GM21515 (cell line): ENCODE results near the gene PFDN2.
"Not testable (repeated sequence)": the region's sequence is repeated elsewhere in the genome, so short reads cannot be mapped to it uniquely, and the experiment has no call there.

Source experiments
- ATAC-seq: cut with Tn5 transposase; IDR thresholded peaks from one replicate; pipeline ENCODE4 v1.9.1; 2021; ENCODE audit not compliant: unreplicated experiment

Gene PFDN2

DNA sequence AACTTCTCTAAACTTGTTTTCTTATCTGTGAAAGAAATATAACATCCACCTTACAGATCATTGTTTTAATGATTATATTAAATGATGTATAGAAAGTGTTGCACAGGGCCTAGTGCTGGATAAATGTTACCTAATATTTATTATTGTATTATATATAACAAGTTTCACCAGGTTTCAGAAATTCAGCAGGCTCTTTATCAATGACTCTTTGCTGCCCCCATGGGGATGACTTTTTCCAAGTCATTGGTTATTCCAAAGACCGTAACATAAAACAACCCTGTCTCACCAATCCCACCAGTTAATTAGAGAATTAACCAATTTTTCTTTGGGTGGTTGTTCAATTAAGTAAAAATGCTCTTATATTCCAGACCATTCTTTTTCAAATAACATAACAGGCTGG is 21.9 kb upstream of the PFDN2 start:
- ATAC-seq: no peak

DNA sequence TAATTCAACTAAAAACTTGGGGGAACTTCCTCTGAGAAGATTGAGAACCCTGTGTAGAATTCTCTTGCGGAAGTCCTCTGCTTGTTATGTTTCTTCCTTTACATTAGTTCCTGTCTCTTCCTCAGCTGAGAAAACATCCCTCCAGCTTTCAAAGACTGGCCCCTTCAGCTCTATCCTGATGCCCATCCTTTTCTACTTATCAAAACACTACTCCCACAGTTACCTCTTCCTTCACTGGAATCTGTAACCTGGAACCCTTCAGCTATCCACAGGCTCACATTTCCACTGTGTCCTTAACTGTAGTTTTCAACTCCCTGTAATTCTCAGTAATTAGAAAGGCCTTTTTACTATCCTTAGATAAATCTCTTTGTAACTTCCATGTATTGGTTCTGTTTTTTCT is 20.6 kb upstream of the PFDN2 start:
- ATAC-seq: no peak

GRCh38 chr1:161137881-161138280 is 20.0 kb upstream of the PFDN2 start:
- ATAC-seq: no peak

- peak; percentile 3 for ATAC-seq
These were observed 15.4 kb upstream of the PFDN2 start for GRCh38 chr1:161133220-161133740.

DNA sequence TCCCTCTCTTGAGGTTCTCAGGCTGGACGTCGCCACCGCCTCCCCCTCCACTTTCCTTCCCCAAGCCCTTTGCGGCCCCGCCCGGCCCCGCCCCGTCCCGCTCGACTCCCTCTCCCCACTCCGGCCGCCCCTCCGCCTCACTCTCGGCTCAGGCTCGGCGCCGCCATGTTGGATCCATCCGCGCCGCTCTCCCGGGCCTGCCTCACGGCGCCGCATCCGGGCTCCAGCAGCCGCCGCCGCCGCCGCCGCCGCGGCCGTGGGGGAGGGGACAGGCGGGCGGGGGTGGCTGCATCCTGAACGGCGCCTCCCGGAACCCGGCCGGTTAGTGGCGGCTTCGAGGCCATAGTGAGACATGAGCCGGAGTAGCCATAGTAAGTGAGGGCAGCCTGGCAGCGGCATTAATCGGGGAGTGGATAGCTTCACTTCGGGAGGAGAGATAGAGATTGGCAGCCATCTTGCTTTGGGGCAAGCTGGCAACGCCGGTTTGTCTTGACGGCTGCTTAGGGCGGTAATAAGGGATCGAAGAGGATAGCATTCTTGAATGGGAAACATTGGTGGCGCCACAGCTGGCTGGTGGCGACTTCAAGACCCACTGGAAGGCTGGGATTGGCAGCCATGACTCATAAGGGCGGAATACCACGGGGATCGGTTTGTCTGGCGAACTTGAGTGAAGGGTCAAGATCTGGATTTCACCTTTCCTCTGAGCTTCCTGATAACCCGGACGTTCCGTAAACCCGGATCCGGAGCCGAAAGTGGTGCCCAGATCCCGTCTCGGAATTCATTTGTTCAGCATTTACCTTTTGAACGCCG is 14.8 kb upstream of the PFDN2 start, which contains the start of gene DEDD:
Gene DEDD, minus strand, starts transcription at position 258 of the 810 bp plus-strand sequence. CDS start 8,205 bp downstream, outside the sequence.
- peak; percentile 86 for ATAC-seq

- peak; percentile 2 for ATAC-seq
These were observed 13.9 kb upstream of the PFDN2 start for GRCh38 chr1:161131523-161132409.

DNA sequence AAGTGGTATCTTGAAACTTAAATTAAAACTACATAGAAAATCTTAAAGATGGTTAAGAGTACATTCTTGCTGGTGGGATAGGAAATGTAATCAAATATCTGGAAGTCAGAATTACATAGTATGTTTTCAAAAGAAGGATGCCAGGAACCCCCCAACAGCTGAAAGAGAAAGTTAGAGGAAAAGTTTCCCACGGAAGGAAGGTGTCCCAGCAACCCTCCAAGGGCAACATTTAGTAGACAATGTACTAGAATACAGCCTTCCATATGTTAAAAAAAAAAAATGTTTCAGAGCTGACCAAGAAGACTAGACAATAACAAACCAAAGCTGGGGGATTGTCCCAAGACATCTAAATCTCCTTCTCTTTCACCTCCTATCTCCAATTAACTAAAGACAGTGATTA is 12.4 kb upstream of the PFDN2 start:
- no peak for ATAC-seq

DNA sequence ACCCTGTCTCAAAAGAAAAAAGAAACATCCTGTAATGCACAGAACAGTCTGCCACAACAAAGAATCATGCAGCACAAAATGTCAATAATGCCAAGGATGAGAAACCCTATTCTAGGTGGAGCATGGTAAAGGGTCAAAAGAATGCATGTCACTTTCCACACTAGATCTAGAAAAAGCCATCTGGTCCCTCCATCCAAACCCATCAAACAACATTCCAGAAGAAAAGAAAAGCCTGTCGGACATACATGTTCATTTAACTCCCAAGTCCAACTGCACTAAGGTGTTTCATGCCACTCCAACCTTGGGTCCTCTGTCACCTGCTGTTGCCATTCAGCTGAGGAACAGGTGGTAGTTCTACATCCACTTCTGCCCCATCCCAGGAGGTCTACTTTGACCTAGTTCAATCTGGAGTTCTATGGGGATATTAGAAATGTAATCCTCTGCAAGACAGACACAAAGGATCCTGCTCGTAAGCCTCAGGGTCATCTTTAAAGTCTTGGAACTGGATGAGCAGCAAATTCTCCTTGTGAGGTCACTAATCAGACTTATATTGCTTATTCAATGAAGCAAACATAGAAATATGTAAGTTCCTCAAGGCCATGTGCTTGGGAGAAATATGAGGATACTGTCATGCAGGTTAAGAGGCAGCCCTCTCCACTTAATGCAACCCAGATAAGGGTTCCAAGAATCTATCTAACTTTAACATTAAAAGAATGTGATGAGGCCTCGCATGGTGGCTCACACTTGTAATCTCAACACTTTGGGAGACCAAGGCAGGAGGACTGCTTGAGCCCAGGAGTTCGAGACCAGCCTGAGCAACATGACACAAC is 11.0 kb upstream of the PFDN2 start:
- ATAC-seq: no peak

DNA sequence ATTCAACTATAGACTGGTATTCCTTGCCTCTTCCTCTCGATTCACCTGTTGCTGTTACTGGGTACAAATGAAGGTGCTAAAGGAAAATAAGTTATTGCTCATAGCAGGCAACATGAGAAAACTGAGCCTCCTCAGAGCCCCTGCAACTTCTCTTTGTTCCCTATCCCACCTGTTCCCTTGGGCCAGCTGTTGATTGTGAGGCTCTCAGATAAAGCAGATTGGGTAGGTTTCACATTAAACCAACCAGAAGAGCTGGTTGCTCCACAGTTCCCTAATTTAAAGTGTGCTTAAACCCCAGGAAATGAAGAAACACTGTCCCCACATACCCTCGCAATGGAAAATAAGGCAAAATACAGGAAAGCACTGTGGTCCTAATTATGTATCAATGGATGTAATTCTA is 9.8 kb upstream of the PFDN2 start:
- ATAC-seq: no peak

- ATAC-seq: no peak
These were observed 5.1 kb upstream of the PFDN2 start for GRCh38 chr1:161122967-161123366.

DNA sequence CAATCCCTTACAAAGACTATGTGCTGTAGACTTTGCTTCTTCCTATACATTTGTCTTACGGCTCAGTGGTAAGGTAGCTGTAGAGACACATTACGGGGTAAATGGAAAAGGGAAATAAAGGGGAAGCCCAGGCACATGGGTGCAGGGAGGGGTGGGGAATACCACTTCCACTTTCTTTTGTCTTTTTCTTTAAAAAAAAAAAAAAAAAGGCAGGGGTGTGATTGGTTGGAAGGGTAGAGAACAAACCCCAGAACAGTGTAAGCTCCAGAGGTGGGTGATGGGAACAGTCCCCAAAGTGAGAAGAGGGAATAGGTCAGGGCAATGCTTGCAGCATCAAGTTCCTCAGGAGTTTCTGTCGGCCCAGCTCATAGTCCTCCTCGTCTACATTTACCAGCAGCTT is 4.0 kb upstream of the PFDN2 start:
- ATAC-seq: no peak

DNA sequence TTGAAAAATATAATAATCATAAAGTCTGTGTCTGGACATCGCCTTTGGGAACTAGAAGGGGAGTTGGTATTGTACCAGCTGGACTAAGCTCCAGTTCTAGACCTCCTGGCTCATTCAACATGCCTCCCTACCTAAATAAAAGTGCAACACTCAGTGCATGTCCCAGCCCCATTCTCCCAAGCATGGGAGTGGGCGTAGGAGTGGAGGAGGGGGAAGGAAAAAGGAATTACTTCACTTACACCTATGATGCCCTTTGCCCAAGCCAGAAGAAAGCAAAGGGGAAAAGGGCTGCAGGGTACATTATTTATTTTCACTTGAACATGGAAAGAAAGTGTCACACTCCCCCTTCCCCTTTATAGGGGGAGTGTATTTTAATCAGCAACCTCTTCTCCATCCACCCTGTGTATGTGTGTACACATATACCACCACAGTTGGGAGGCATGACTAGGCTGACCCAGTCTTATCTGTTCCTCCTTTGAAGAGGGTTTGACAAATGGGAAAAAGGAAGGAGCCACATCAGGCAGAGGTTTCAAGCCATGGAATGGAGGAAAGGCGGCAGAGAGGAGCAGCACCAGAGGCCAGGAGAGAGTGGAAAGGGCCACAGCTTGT is 3.3 kb upstream of the PFDN2 start:
- ATAC-seq: no peak

DNA sequence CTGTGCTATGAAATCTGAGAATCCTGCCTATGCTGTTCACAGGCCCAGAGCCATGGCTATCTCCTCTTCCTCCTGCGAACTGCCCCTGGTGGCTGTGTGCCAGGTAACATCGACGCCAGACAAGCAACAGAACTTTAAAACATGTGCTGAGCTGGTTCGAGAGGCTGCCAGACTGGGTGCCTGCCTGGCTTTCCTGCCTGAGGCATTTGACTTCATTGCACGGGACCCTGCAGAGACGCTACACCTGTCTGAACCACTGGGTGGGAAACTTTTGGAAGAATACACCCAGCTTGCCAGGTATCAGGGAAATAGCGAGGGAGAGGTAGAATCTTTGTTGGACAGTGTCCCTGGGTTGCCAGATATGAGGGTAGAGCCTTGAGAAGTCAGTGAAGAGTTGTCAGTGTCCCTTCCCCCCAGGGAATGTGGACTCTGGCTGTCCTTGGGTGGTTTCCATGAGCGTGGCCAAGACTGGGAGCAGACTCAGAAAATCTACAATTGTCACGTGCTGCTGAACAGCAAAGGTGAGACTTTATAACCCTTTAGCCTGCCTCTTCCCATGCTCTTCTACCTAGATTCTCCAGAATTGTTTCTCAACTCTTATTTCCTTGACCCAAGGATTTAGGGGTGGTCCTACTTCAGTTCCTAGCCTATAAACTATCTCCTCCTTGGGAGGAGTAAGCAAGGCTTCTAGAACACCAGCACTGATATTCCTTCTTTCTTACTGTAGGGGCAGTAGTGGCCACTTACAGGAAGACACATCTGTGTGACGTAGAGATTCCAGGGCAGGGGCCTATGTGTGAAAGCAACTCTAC is 1.5 kb upstream of the PFDN2 start:
- peak; percentile 47 for ATAC-seq

DNA sequence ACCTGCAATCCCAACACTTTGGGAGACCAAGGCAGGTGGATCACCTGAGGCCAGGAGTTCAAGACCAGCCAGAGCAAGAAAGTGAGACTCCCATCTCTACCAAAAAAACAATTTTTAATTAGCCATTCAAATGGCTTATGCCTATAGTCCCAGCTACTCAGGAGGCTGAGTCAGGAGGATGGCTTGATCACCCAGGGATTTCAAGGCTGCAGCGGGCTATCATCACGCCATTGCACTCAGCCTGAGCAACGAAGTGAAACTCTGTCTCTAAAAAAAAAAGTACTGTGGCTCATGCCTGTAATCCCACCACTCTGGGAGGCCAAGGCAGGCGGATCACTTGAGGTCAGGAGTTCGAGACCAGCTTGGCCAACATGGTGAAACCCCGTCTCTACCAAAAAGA is 1.9 kb downstream of the PFDN2 start:
- ATAC-seq: not testable (repeated sequence)

GRCh38 chr1:161115132-161115711 is 2.6 kb downstream of the PFDN2 start:
- no peak for ATAC-seq

DNA sequence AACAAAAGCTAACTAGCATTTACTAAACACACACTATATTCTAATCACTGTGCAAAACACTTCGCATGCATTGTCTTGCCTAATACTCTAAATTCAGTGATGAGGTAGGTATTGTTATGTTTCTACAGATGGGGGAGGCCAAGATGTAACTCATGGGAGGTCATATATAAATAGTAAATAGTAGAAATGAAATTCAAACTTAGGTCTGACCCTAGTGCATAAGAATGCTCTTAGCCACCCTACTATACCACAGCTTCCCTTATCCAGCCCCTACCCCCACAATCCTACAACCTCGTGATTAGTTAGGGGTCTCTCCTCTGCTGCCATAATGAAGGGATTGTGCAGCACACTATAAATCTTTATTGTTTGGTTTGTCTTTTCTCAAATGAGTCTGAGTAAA is 3.3 kb downstream of the PFDN2 start:
- no peak for ATAC-seq

DNA sequence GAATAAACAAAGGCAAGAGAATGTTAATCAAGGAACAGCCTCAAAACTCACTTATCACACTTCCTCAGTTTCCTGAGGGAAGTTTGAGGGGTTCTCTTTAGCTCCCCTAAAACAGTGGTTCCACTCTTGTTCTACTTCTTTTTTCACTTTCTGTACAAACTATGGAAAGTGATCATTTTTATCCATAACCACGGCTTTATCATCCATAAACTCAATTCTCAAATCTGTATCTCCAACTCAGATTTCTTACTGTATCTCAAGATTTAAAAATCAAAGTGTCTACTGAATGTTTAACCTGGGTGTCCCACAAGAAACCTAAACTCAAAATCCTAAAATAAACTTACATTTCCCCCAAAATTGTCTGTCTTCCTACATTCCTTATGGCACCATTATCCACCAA is 3.9 kb downstream of the PFDN2 start:
- no peak for ATAC-seq

- no peak for ATAC-seq
These were observed 6.3 kb downstream of the PFDN2 start for GRCh38 chr1:161111527-161111926.

- no peak for ATAC-seq
These were observed 6.7 kb downstream of the PFDN2 start for GRCh38 chr1:161111117-161111516.
